ENCODE measurements around the gene EIF5. TPM values are rescaled to one million over a fixed set of nuclear protein-coding genes. Genes with fewer than 3 reads are reported as not detected.

Gene EIF5
- total and polyA plus RNA-seq, 4 donors: 121 to 435 (median 192) TPM

DNA sequence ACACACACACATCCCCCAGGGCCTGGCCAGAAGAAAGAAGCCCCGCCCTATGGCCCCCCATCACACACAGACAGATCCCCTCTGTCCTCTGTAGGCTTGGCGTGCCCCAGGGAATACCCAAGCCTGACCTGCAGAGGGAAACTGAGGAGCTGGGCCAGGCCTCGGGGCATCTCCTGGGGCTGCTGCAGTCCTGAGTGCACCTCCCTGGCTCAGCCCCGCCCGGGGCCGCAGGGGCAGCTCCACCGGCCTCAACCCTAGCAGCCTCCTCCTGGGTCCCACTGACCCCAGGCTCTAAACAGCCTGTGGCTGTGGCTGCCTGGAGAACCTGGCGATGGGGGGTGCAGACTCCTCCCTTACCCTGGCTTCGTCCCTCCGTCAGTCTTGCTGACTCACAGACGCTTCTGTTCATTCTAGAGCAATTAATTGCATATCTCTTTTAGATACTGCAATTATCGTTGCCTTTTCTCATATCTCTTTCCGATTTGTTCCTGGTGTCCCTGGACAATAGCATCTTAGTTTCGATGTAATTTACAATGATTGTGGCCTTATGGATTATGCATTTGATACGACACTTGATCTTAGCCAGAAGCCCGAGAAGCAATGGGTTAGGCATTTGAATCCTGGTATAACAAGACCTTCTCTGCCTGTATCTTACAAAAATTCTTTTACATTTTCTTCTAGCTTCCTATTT is 45.8 kb upstream of the EIF5 start:
- Histone ChIP-seq H3K9ac (ENCODE audit: low read depth in 1 of 2, low read length in 2 of 2) (no peak overlapping the region), H3K4me1 (ENCODE audit: control insufficient read depth in 4 of 4, insufficient read depth in 4 of 4, low read length in 3 of 4) (peaks cover 1 to 13% (median 5%) of the 10 kb centered on the region in 4 donors), H3K27ac (ENCODE audit: low read depth in 1 of 2, low read length in 2 of 2) (no peak overlapping the region), H3K36me3 (ENCODE audit: control insufficient read depth in 4 of 4, insufficient read depth in 3 of 4, low read depth in 1 of 4, low read length in 3 of 4) (no peaks in the 10 kb centered on the region), H3K27me3 (ENCODE audit: control insufficient read depth in 4 of 4, insufficient read depth in 4 of 4, low read length in 3 of 4) (no peaks in the 10 kb centered on the region), H3K4me3 (ENCODE audit: low read depth in 1 of 3, low read length in 3 of 3) (no peak overlapping the region), H3K9me3 (ENCODE audit: control insufficient read depth in 4 of 4, low read length in 3 of 4) (no peaks in the 10 kb centered on the region)
- WGBS: 86% methylated on average over 16 of the region's 16 CpGs
- TF ChIP-seq, protein P1, sequence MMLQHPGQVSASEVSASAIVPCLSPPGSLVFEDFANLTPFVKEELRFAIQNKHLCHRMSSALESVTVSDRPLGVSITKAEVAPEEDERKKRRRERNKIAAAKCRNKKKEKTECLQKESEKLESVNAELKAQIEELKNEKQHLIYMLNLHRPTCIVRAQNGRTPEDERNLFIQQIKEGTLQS (IDR thresholded peaks at IDR 0.05): no peak
- TF ChIP-seq, protein P2, sequence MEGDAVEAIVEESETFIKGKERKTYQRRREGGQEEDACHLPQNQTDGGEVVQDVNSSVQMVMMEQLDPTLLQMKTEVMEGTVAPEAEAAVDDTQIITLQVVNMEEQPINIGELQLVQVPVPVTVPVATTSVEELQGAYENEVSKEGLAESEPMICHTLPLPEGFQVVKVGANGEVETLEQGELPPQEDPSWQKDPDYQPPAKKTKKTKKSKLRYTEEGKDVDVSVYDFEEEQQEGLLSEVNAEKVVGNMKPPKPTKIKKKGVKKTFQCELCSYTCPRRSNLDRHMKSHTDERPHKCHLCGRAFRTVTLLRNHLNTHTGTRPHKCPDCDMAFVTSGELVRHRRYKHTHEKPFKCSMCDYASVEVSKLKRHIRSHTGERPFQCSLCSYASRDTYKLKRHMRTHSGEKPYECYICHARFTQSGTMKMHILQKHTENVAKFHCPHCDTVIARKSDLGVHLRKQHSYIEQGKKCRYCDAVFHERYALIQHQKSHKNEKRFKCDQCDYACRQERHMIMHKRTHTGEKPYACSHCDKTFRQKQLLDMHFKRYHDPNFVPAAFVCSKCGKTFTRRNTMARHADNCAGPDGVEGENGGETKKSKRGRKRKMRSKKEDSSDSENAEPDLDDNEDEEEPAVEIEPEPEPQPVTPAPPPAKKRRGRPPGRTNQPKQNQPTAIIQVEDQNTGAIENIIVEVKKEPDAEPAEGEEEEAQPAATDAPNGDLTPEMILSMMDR (IDR thresholded peaks at IDR 0.05; ENCODE audit: low read depth, low read length, missing input control): no peak
- TF ChIP-seq, protein P3, sequence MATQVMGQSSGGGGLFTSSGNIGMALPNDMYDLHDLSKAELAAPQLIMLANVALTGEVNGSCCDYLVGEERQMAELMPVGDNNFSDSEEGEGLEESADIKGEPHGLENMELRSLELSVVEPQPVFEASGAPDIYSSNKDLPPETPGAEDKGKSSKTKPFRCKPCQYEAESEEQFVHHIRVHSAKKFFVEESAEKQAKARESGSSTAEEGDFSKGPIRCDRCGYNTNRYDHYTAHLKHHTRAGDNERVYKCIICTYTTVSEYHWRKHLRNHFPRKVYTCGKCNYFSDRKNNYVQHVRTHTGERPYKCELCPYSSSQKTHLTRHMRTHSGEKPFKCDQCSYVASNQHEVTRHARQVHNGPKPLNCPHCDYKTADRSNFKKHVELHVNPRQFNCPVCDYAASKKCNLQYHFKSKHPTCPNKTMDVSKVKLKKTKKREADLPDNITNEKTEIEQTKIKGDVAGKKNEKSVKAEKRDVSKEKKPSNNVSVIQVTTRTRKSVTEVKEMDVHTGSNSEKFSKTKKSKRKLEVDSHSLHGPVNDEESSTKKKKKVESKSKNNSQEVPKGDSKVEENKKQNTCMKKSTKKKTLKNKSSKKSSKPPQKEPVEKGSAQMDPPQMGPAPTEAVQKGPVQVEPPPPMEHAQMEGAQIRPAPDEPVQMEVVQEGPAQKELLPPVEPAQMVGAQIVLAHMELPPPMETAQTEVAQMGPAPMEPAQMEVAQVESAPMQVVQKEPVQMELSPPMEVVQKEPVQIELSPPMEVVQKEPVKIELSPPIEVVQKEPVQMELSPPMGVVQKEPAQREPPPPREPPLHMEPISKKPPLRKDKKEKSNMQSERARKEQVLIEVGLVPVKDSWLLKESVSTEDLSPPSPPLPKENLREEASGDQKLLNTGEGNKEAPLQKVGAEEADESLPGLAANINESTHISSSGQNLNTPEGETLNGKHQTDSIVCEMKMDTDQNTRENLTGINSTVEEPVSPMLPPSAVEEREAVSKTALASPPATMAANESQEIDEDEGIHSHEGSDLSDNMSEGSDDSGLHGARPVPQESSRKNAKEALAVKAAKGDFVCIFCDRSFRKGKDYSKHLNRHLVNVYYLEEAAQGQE (IDR thresholded peaks at IDR 0.05): no peak
- TF ChIP-seq RAD21 (IDR thresholded peaks at IDR 0.05) (no peak), TAF1 (conservative IDR thresholded peaks at IDR 0.05) (no peak), YY1 (IDR thresholded peaks at IDR 0.05) (no peak), FOXA2 (IDR thresholded peaks at IDR 0.05) (no peak), ZBTB33 (IDR thresholded peaks at IDR 0.05) (no peak), HNF4A (conservative IDR thresholded peaks at IDR 0.05) (no peak), SP1 (IDR thresholded peaks at IDR 0.05) (no peak), JUND (IDR thresholded peaks at IDR 0.05) (no peak), FOXA1 (IDR thresholded peaks at IDR 0.05) (no peak), GABPA (IDR thresholded peaks at IDR 0.05 in 1 of 2, conservative IDR thresholded peaks at IDR 0.05 in 1 of 2) (no peak), HNF4G (IDR thresholded peaks at IDR 0.05) (no peak), EGR1 (IDR thresholded peaks at IDR 0.05; ENCODE audit: low read depth in 2 of 2) (no peak)
- no peak for DNase-seq (ENCODE audit: low spot score)

GRCh38 chr14:103290056-103290455 is 44.0 kb upstream of the EIF5 start:
- Histone ChIP-seq H3K4me3 (ENCODE audit: low read depth in 1 of 3, low read length in 3 of 3) (no peak overlapping the region), H3K9ac (ENCODE audit: low read depth in 1 of 2, low read length in 2 of 2) (no peak overlapping the region), H3K27me3 (ENCODE audit: control insufficient read depth in 4 of 4, insufficient read depth in 4 of 4, low read length in 3 of 4) (no peaks in the 10 kb centered on the region), H3K9me3 (ENCODE audit: control insufficient read depth in 4 of 4, low read length in 3 of 4) (no peaks in the 10 kb centered on the region), H3K36me3 (ENCODE audit: control insufficient read depth in 4 of 4, insufficient read depth in 3 of 4, low read depth in 1 of 4, low read length in 3 of 4) (no peaks in the 10 kb centered on the region), H3K4me1 (ENCODE audit: control insufficient read depth in 4 of 4, insufficient read depth in 4 of 4, low read length in 3 of 4) (peaks cover 0 to 3% (median under 1%) of the 10 kb centered on the region in 4 donors), H3K27ac (ENCODE audit: low read depth in 1 of 2, low read length in 2 of 2) (no peak overlapping the region)
- no peak for DNase-seq (ENCODE audit: low spot score)
- WGBS: 94% methylated on average over 4 of the region's 4 CpGs
- TF ChIP-seq FOXA1 (IDR thresholded peaks at IDR 0.05): no peak
- TF ChIP-seq HNF4A (conservative IDR thresholded peaks at IDR 0.05): no peak
- no peak for TF ChIP-seq ZBTB33 (IDR thresholded peaks at IDR 0.05)
- TF ChIP-seq, protein P4, sequence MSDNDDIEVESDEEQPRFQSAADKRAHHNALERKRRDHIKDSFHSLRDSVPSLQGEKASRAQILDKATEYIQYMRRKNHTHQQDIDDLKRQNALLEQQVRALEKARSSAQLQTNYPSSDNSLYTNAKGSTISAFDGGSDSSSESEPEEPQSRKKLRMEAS (IDR thresholded peaks at IDR 0.05): no peak
- no peak for TF ChIP-seq NR2F2 (IDR thresholded peaks at IDR 0.05)
- TF ChIP-seq, protein P3 (IDR thresholded peaks at IDR 0.05): no peak
- no peak for TF ChIP-seq YY1 (IDR thresholded peaks at IDR 0.05)
- no peak for TF ChIP-seq FOXA2 (IDR thresholded peaks at IDR 0.05)
- TF ChIP-seq SP1 (IDR thresholded peaks at IDR 0.05): no peak

All from liver (tissue), 9 donors.